CD4-positive, CD25-positive, alpha-beta regulatory T cell (primary cell): ENCODE data around the gene GDI2. TPM values are rescaled to one million over a fixed set of nuclear protein-coding genes. Genes with fewer than 3 reads are reported as not detected.
A peak's percentile ranks its signal among the peaks of the same experiment; 100 is the strongest.
"Not testable (repeated sequence)": the region's sequence is repeated elsewhere in the genome, so short reads cannot be mapped to it uniquely, and the experiment has no call there.

ENCODE experiments used
- ATAC-seq, 2 donors: fragments of 150-1000 bp; cut with Tn5 transposase; one replicate each; pipeline ENCODE4 v1.10.0; 2021; ENCODE audit warnings: low read depth in 2 of 2, moderate number of reproducible peaks in 2 of 2, moderate library complexity in 1 of 2
- DNase-seq, 3 donors: peaks; one replicate each; pipeline versions ENCODE4 v3.0.0 to v3.0.0-alpha.2; 2012 to 2022; ENCODE audit warnings: mixed read lengths in 1 of 3
- H3K27ac ChIP-seq: one replicate; pipeline ENCODE4 v1.7.0; 2013; ENCODE audit warnings: mild to moderate bottlenecking, low read length; ENCODE audit not compliant: insufficient read depth, poor library complexity, severe bottlenecking
- H3K27me3 ChIP-seq: one replicate; pipeline ENCODE4 v1.7.0; 2013; ENCODE audit warnings: low read length; ENCODE audit not compliant: control insufficient read depth, insufficient read depth
- H3K36me3 ChIP-seq: one replicate; pipeline ENCODE4 v1.7.0; 2013; ENCODE audit warnings: mild to moderate bottlenecking, low read length, moderate library complexity; ENCODE audit not compliant: control insufficient read depth, insufficient read depth
- H3K4me1 ChIP-seq: 2 replicates; pipeline ENCODE4 v1.7.0; 2013; ENCODE audit warnings: mild to moderate bottlenecking, low read length; ENCODE audit not compliant: insufficient read depth, control insufficient read depth, poor library complexity, severe bottlenecking
- H3K4me3 ChIP-seq: one replicate; pipeline ENCODE4 v1.7.0; 2013; ENCODE audit warnings: low read depth, mild to moderate bottlenecking, low read length, moderate library complexity
- H3K9me3 ChIP-seq, 2 experiments: 1 replicate in 1 of 2; 2 replicates in 1 of 2; pipeline ENCODE4 v1.7.0; 2013; ENCODE audit warnings: low read length in 2 of 2, mild to moderate bottlenecking in 1 of 2, moderate library complexity in 1 of 2; ENCODE audit not compliant: control insufficient read depth in 2 of 2
- H3K27ac Mint-ChIP-seq, 3 donors: one replicate each; pipeline ENCODE4 v1.8.0; 2020 to 2022; ENCODE audit warnings: mild to moderate bottlenecking in 3 of 3, mixed read lengths in 3 of 3, moderate library complexity in 2 of 3
- H3K27me3 Mint-ChIP-seq: one replicate; pipeline ENCODE4 v1.8.0; 2022; ENCODE audit warnings: mild to moderate bottlenecking, mixed read lengths
- H3K36me3 Mint-ChIP-seq: one replicate; pipeline ENCODE4 v1.8.0; 2020; ENCODE audit warnings: mixed read lengths
- H3K4me1 Mint-ChIP-seq, 4 donors: one replicate each; pipeline ENCODE4 v1.8.0; 2020 to 2022; ENCODE audit warnings: mixed read lengths in 4 of 4, mild to moderate bottlenecking in 1 of 4
- H3K4me3 Mint-ChIP-seq, 4 donors: one replicate each; pipeline ENCODE4 v1.8.0; 2020 to 2022; ENCODE audit warnings: mild to moderate bottlenecking in 4 of 4, mixed read lengths in 4 of 4, moderate library complexity in 3 of 4
- H3K9me3 Mint-ChIP-seq, 7 donors: one replicate each; pipeline ENCODE4 v1.8.0; 2020 to 2022; ENCODE audit warnings: mixed read lengths in 7 of 7, mild to moderate bottlenecking in 3 of 7, moderate library complexity in 2 of 7
- polyA plus RNA-seq, 4 donors: library from polyadenylated mRNA; unstranded; fragments of 300-500 nt; fragmentation: Illumina TruSeq; gene quantifications; one replicate each; pipeline ENCODE4 v1.2.3, GENCODE V29; 2021
- total RNA-seq: library from RNA; stranded (reverse); gene quantifications from one replicate; pipeline ENCODE4 v1.2.3, GENCODE V29; 2022

GDI2 gene
- total and polyA plus RNA-seq, 5 donors from 2014 or later, result 114 to 250 (median 240) TPM

GRCh38 chr10:5811387-5811821, 1.8 kb downstream of the GDI2 start:
- Histone ChIP-seq H3K27ac (peak overlapping the region; percentile 97), H3K9me3 (no peaks in the 10 kb centered on the region), H3K36me3 (peaks cover 7% of the 10 kb centered on the region), H3K4me3 (peak overlapping the region; percentile 95), H3K4me1 (peaks cover 73% of the 10 kb centered on the region), H3K27me3 (no peaks in the 10 kb centered on the region)
- H3K4me3 Mint-ChIP-seq, result peak overlapping the region; percentile 89 to 99 (median 94)
- peaks cover 5% of the 10 kb centered on the region for H3K27me3 Mint-ChIP-seq
- H3K4me1 Mint-ChIP-seq, result peaks cover 44 to 75% (median 58%) of the 10 kb centered on the region in 4 donors
- ATAC-seq, result no peak
- peaks cover 8% of the 10 kb centered on the region for H3K36me3 Mint-ChIP-seq
- no peaks in the 10 kb centered on the region for H3K9me3 Mint-ChIP-seq
- DNase-seq, result peak in 1 of 3 donors; percentile 28
- peak overlapping the region; percentile 89 to 95 (median 90) for H3K27ac Mint-ChIP-seq

DNA sequence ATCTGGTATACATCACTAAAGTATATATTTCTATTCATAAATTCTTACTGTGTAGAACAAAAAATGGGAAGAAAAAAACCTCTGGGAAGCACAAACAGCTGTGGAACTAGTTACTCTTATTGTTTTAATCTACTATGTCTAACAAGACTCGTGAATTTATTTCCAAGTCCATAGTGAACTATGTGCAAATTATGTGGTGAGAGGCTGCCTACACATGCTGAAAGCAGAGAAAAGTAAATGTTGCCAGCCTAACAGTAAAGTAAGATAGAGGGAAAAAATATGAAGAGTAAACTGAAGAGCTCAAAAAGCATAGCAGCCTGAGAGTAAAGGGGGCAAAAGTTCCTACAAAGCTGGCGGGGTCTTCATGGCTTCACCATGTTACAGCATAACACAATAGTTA, 3.0 kb downstream of the GDI2 start:
- Mint-ChIP-seq H3K4me3 (peak overlapping the region; percentile 89 to 99 (median 94)), H3K27ac (peak overlapping the region; percentile 67 to 94 (median 89)), H3K36me3 (peaks cover 15% of the 10 kb centered on the region), H3K27me3 (peaks cover 5% of the 10 kb centered on the region), H3K9me3 (no peaks in the 10 kb centered on the region), H3K4me1 (peaks cover 49 to 80% (median 60%) of the 10 kb centered on the region in 4 donors)
- peak overlapping the region; percentile 97 for H3K27ac ChIP-seq
- no peaks in the 10 kb centered on the region for H3K27me3 ChIP-seq
- no peaks in the 10 kb centered on the region for H3K9me3 ChIP-seq
- ATAC-seq, result no peak
- DNase-seq, result no peak
- peaks cover 79% of the 10 kb centered on the region for H3K4me1 ChIP-seq
- peak overlapping the region; percentile 95 for H3K4me3 ChIP-seq
- H3K36me3 ChIP-seq, result peaks cover 14% of the 10 kb centered on the region

GRCh38 chr10:5809527-5810154, 3.6 kb downstream of the GDI2 start:
- no peaks in the 10 kb centered on the region for H3K27me3 ChIP-seq
- DNase-seq, result peak in 2 of 3 donors; percentile 38 to 59
- no peaks in the 10 kb centered on the region for H3K9me3 ChIP-seq
- Mint-ChIP-seq H3K4me3 (peak overlapping the region; percentile 89 to 99 (median 94)), H3K27me3 (peaks cover 5% of the 10 kb centered on the region), H3K27ac (peak overlapping the region; percentile 70 to 97 (median 89)), H3K4me1 (peaks cover 43 to 74% (median 55%) of the 10 kb centered on the region in 4 donors), H3K9me3 (no peaks in the 10 kb centered on the region), H3K36me3 (peaks cover 15% of the 10 kb centered on the region)
- peak overlapping the region; percentile 95 for H3K4me3 ChIP-seq
- peak overlapping the region; percentile 97 for H3K27ac ChIP-seq
- peaks cover 16% of the 10 kb centered on the region for H3K36me3 ChIP-seq
- peaks cover 73% of the 10 kb centered on the region for H3K4me1 ChIP-seq
- no peak for ATAC-seq

- not testable (repeated sequence) for H3K27me3 Mint-ChIP-seq, ATAC-seq, H3K9me3 Mint-ChIP-seq, DNase-seq, H3K9me3 ChIP-seq, H3K27me3 ChIP-seq
- H3K27ac Mint-ChIP-seq, result peak overlapping the region; percentile 70 to 97 (median 89)
- peak overlapping the region; percentile 97 for H3K27ac ChIP-seq
- peaks cover 69% of the 10 kb centered on the region for H3K4me1 ChIP-seq
- H3K4me1 Mint-ChIP-seq, result peaks cover 40 to 74% (median 55%) of the 10 kb centered on the region in 4 donors
- H3K4me3 ChIP-seq, result peak overlapping the region; percentile 95
- peak overlapping the region; percentile 89 to 99 (median 94) for H3K4me3 Mint-ChIP-seq
- H3K36me3 ChIP-seq, result peaks cover 20% of the 10 kb centered on the region
- H3K36me3 Mint-ChIP-seq, result peaks cover 19% of the 10 kb centered on the region
Measured at GRCh38 chr10:5808783-5809392, 4.3 kb downstream of the GDI2 start.

DNA sequence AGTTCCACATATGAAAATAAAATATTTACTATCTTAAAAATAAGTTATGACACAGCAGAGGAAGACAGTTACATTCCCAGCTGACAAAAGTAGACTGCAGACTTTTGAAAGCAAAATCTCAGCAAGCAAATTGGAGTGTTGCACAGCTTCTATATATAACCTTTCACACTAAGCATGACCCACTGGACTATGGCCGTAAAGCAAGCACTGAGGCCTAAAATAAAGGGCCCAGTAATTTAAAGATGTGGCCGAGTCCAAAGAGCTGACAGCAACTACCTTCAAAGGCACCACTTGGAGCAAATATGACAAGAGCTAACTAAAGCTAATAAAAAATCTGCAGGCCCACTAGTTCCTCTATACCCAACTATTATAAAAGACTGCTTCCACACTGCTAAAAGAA, 6.5 kb downstream of the GDI2 start:
- Mint-ChIP-seq H3K36me3 (peaks cover 23% of the 10 kb centered on the region), H3K27me3 (no peaks in the 10 kb centered on the region), H3K4me1 (peaks cover 41 to 85% (median 62%) of the 10 kb centered on the region in 4 donors), H3K4me3 (peak overlapping the region in 2 of 4 donors; percentile 11 to 26), H3K9me3 (no peaks in the 10 kb centered on the region), H3K27ac (peak overlapping the region in 1 of 3 donors; percentile 75)
- Histone ChIP-seq H3K27me3 (no peaks in the 10 kb centered on the region), H3K4me1 (peaks cover 61% of the 10 kb centered on the region), H3K4me3 (peak overlapping the region; percentile 42), H3K9me3 (no peaks in the 10 kb centered on the region), H3K27ac (peak overlapping the region; percentile 30), H3K36me3 (peaks cover 20% of the 10 kb centered on the region)
- DNase-seq (no peak), ATAC-seq (no peak)

DNA sequence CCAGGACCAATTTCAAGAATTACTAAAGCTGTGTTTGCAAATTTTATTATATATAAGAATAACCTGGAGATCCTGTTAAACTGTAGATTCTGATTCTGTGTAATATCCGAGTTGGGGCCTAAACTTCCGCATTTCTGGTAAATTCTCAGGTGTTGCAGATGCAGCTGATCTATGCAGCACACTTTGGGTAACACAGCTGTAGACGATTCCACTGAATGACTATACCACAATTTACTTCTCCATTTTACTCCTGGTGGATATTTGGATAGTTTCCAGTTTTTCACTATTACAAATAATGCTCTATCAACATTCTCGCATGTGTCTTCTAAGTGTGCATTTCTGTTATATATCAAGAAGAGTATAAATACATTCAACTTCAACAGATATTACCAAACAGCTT, 7.5 kb downstream of the GDI2 start:
- H3K36me3 ChIP-seq, result peaks cover 20% of the 10 kb centered on the region
- no peaks in the 10 kb centered on the region for H3K27me3 ChIP-seq
- DNase-seq (no peak), ATAC-seq (no peak)
- Mint-ChIP-seq H3K27me3 (no peaks in the 10 kb centered on the region), H3K27ac (peak overlapping the region in 1 of 3 donors; percentile 60), H3K4me1 (peaks cover 34 to 75% (median 53%) of the 10 kb centered on the region in 4 donors), H3K36me3 (peaks cover 23% of the 10 kb centered on the region), H3K9me3 (no peaks in the 10 kb centered on the region), H3K4me3 (no peak overlapping the region)
- H3K27ac ChIP-seq, result no peak overlapping the region
- H3K4me1 ChIP-seq, result peaks cover 50% of the 10 kb centered on the region
- no peak overlapping the region for H3K4me3 ChIP-seq
- no peaks in the 10 kb centered on the region for H3K9me3 ChIP-seq

DNA sequence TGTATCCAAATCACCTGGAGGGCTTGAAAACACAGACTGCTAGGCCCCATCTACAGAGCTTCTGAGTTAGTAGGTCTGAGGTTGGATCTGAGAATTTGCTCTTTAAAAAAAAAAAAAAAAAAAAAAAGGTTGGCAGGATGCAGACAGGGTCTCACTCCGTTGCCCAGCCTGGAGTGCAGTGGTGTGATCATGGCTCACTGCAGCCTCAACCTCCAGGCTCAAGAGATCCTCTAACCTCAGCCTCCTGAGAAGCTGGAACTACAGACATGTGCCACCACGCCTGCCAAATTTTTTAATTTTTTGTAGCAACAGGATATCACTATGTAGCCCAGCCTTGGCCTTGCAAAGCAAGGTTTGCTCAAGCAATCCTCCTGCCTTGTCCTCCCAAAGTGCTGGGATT, 8.0 kb downstream of the GDI2 start:
- Histone ChIP-seq H3K4me3 (no peak overlapping the region), H3K9me3 (no peaks in the 10 kb centered on the region), H3K4me1 (peaks cover 46% of the 10 kb centered on the region), H3K36me3 (peaks cover 21% of the 10 kb centered on the region), H3K27me3 (no peaks in the 10 kb centered on the region), H3K27ac (no peak overlapping the region)
- no peak overlapping the region for H3K4me3 Mint-ChIP-seq
- no peak for ATAC-seq
- peaks cover 27% of the 10 kb centered on the region for H3K36me3 Mint-ChIP-seq
- H3K9me3 Mint-ChIP-seq, result no peaks in the 10 kb centered on the region
- DNase-seq, result no peak
- peaks cover 30 to 75% (median 50%) of the 10 kb centered on the region in 4 donors for H3K4me1 Mint-ChIP-seq
- no peak overlapping the region for H3K27ac Mint-ChIP-seq
- no peaks in the 10 kb centered on the region for H3K27me3 Mint-ChIP-seq
